Measurements from ENCODE around the gene GDPGP1. TPM values are rescaled to one million over a fixed set of nuclear protein-coding genes. Genes with fewer than 3 reads are reported as not detected.

GDPGP1 gene
- total RNA-seq, 1 experiment from 2014 or later = 4.5 TPM

- DNase-seq (ENCODE audit: low read depth) = no peak
These were observed 8.3 kb upstream of the GDPGP1 start for GRCh38 chr15:90225504-90226234.

DNA sequence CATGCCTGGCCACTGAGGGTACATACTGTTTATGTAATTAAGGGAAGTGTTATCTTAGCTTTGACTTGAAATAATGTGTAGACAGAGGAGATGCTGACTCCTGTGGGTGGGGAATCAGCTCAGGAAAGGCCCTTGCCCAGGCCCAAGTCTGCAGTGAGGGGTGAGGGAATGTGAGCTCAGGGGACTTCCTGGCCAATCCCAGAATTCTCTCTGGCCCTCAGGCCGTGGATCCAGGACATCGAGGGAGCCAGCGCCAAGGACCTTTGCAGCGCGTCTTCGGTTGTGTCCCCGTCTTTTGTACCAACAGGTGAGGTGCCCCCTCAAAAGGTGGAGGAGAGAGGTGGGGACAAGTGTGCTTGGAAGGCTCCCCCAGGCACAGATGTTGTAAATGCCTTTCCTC, 6.7 kb upstream of the GDPGP1 start:
- DNase-seq (ENCODE audit: low read depth) = no peak

DNA sequence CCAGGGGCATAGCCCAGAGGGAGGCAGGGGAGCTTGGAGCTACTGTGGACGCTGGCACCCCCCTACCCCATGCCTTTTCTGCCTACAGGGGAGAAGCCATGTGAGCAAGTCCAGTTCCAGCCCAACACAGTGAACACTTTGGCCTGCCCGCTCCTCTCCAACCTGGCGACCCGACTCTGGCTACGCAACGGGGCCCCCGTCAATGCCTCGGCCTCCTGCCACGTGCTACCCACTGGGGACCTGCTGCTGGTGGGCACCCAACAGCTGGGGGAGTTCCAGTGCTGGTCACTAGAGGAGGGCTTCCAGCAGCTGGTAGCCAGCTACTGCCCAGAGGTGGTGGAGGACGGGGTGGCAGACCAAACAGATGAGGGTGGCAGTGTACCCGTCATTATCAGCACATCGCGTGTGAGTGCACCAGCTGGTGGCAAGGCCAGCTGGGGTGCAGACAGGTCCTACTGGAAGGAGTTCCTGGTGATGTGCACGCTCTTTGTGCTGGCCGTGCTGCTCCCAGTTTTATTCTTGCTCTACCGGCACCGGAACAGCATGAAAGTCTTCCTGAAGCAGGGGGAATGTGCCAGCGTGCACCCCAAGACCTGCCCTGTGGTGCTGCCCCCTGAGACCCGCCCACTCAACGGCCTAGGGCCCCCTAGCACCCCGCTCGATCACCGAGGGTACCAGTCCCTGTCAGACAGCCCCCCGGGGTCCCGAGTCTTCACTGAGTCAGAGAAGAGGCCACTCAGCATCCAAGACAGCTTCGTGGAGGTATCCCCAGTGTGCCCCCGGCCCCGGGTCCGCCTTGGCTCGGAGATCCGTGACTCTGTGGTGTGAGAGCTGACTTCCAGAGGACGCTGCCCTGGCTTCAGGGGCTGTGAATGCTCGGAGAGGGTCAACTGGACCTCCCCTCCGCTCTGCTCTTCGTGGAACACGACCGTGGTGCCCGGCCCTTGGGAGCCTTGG, 5.9 kb upstream of the GDPGP1 start:
- no peak for DNase-seq (ENCODE audit: low read depth)

DNA sequence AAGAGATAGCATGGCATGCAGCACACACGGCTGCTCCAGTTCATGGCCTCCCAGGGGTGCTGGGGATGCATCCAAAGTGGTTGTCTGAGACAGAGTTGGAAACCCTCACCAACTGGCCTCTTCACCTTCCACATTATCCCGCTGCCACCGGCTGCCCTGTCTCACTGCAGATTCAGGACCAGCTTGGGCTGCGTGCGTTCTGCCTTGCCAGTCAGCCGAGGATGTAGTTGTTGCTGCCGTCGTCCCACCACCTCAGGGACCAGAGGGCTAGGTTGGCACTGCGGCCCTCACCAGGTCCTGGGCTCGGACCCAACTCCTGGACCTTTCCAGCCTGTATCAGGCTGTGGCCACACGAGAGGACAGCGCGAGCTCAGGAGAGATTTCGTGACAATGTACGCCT, 5.0 kb upstream of the GDPGP1 start:
- no peak for DNase-seq (ENCODE audit: low read depth)

DNA sequence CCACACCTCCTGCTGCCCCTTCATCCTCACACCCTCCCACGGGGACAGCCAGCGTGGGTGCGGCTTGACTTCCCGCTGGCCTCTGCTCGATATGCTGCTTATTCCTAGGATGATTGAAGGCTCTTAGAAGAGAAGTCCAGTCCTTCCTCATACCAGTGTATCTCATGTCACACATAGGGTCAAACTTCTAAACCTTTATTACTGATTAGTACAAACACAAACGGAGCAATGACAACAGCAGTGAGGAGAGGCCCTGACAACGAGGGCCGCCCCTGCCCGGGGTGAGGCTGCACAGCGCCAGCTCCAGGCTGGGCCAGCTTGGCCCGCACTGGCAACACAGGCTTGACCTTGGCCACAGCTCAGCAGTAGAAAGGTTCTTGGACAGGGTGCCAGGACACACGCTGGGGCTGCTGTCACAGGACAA, 3.9 kb upstream of the GDPGP1 start:
- DNase-seq (ENCODE audit: low read depth) = no peak

GRCh38 chr15:90230610-90231009, 3.4 kb upstream of the GDPGP1 start:
- no peak for DNase-seq (ENCODE audit: low read depth)

- DNase-seq (ENCODE audit: low read depth) = no peak
These were observed 2.7 kb upstream of the GDPGP1 start for GRCh38 chr15:90231028-90232017.

GRCh38 chr15:90232196-90232595, 1.8 kb upstream of the GDPGP1 start:
- DNase-seq (ENCODE audit: low read depth) = peak; percentile 9

DNA sequence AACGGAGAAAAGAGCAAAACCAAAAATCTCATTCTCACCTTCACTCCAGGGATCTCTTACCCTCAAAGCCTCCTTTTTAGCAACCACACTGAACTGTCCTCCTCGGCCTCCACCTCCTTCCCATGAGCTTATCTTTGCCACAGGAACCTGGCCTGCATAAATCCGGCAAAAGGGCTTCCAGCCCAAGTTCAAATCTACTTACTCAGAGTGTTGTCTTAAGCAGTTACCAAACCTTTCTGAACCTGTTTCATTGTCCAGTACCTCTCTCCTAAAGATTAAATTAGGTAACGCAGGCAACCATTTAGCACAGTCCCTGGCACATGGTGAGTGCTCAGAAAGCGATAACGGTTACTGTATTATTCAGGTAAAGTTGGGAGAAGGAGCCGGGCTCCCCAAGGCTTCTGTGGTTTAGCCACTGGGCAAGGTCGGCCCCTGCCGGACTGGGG, 1.0 kb upstream of the GDPGP1 start:
- no peak for DNase-seq (ENCODE audit: low read depth)

GRCh38 chr15:90233387-90234095, 468 bp upstream of the GDPGP1 start, which contains the start of gene CIB1:
Gene CIB1, minus strand, starts transcription at chr15:90233941. Its CDS starts 56 bp downstream, at chr15:90233885.
- DNase-seq (ENCODE audit: low read depth) = peak; percentile 94

- peak; percentile 8 for DNase-seq (ENCODE audit: low read depth)
These were observed 5.4 kb downstream of the GDPGP1 start for GRCh38 chr15:90239371-90239770.

GRCh38 chr15:90240856-90241255, 6.8 kb downstream of the GDPGP1 start:
- DNase-seq (ENCODE audit: low read depth) = no peak

- DNase-seq (ENCODE audit: low read depth) = no peak
These were observed 7.6 kb downstream of the GDPGP1 start for GRCh38 chr15:90241343-90242192.

GRCh38 chr15:90243943-90244639, 10.1 kb downstream of the GDPGP1 start:
- DNase-seq (ENCODE audit: low read depth) = no peak

GRCh38 chr15:90248789-90249202, 14.8 kb downstream of the GDPGP1 start:
- DNase-seq (ENCODE audit: low read depth) = no peak

- DNase-seq (ENCODE audit: low read depth) = peak; percentile 74
These were observed 15.3 kb downstream of the GDPGP1 start, which contains the start of gene TTLL13 for GRCh38 chr15:90249203-90249863. Gene TTLL13, plus strand, starts transcription at chr15:90249556. Its CDS starts 1,075 bp downstream, at chr15:90250631.

DNA sequence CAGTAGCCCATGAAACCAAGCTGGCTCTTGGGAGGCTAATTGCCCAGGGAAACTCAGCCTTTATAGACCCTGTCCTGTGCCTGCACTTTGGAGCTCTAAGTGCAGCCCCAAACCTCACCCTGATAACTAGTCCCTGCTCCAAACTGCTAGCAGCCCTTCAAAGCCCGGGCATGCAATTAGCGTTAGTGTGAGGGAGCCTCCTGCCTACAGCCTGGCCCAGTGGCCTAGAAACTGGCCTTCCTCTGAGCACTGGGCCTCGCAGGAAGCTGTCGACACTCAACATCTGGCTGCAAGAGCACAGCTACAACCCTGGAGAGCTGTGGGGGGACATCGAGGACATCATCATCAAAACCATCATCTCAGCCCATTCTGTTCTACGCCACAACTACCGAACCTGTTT, 23.8 kb downstream of the GDPGP1 start:
- DNase-seq (ENCODE audit: low read depth) = no peak

DNA sequence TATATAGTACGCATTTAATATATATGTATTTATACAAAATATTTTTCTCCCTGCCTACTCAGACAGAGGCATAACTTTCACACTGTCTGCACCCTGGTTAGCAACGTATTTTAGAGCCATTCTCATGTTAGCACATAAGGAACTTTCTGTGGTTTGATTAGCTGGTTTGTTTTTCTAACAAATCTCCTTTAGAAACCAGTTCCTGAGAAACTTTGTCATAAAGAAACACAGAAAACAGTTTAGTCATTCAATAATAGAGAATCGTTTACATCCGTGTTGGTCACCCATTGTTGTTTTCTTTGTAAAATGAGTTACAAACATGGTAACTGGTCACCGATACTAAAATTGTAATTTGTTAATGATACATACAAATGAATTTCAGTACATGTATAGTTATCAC, 25.5 kb downstream of the GDPGP1 start:
- peak; percentile 75 for DNase-seq (ENCODE audit: low read depth)

All from LHCN-M2 (cell line).